Left lung (tissue), 10 donors: Measurements from ENCODE around the gene MSLN. TPM values are rescaled to one million over a fixed set of nuclear protein-coding genes. Genes with fewer than 3 reads are reported as not detected.

Experiments used
- ATAC-seq: fragments of 200-7000 bp; cut with Tn5 transposase; one replicate; pipeline ENCODE4 v1.9.1; 2020; ENCODE audit warnings: moderate library complexity
- DNase-seq, 4 donors: peaks; one replicate each; pipeline ENCODE4 v3.0.0-alpha.2; 2013 to 2020
- H3K27ac ChIP-seq, 2 donors: fragments of 200-600 bp; sonication (generic) in 1 of 2; one replicate each; pipeline versions ENCODE4 v1.5.0 to v1.8.0; 2020 to 2021
- H3K27me3 ChIP-seq, 2 donors: fragments of 200-600 bp; sonication (generic) in 1 of 2; one replicate each; pipeline versions ENCODE4 v1.5.0 to v1.8.0; 2020 to 2021
- H3K36me3 ChIP-seq, 2 donors: fragments of 200-600 bp; sonication (generic) in 1 of 2; one replicate each; pipeline versions ENCODE4 v1.5.0 to v1.8.0; 2020 to 2021
- H3K4me1 ChIP-seq, 2 donors: fragments of 200-600 bp; one replicate each; pipeline ENCODE4 v1.8.0; 2021
- H3K4me3 ChIP-seq, 2 donors: fragments of 200-600 bp; sonication (generic) in 1 of 2; one replicate each; pipeline versions ENCODE4 v1.5.0 to v1.8.0; 2020 to 2021; ENCODE audit warnings: mild to moderate bottlenecking in 1 of 2
- H3K9me3 ChIP-seq, 2 donors: fragments of 200-600 bp; sonication (generic) in 1 of 2; one replicate each; pipeline versions ENCODE4 v1.5.0 to v1.8.0; 2020 to 2021
- CTCF ChIP-seq, 2 donors: fragments of 200-600 bp; sonication (generic) in 1 of 2; IDR thresholded peaks; one replicate each; pipeline versions ENCODE4 v1.5.0 to v1.8.0; 2021; ENCODE audit warnings: antibody characterized with exemption in 2 of 2
- intact Hi-C, 2 donors: fragments of 100-400 bp; cut with DNase I; formaldehyde crosslinking; loops; one replicate each; pipeline versions ENCODE4 v1.11.2 to v1.14.2; 2022
- polyA plus RNA-seq, 6 donors: library from polyadenylated mRNA; unstranded; fragments of 120-200 nt; gene quantifications; one replicate each; pipeline ENCODE4 v1.2.1, GENCODE V29; 2013; ENCODE audit not compliant: insufficient read length in 6 of 6
- total RNA-seq, 2 donors: library from RNA; stranded (reverse); fragmentation: NEBNext Ultra II Directional; extraction: Animal tissue kit (Norgen Biotek cat#: 25700); gene quantifications; one replicate each; pipeline ENCODE4 v1.2.1, GENCODE V29; 2021
- donor health status: DM: no; HTN: yes; CAD: no.
- donor health status: DM: no; HTN: no; CAD: no.

Gene MSLN
- total and polyA plus RNA-seq, 8 donors, result 14.5 to 464 (median 20.8) TPM

DNA sequence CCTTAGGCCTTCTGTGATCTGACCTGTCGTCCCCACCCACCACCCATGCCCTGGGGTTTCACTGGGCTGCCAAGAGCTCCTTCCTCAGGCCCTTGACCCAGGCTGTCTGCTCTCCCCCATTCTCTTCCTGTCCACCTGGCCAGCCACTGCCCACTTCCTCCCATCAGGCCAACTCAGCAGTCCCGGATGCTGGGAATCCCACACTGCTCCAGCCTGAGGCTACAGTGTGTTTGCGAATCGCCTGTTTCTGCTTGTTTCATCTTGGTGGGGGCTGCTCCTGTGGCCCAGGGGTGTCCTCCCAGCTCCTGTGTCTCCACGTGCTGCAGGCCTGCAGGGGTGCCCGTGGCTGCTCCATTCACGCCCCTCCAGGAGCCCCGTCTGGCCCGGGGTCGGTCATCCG is 46.5 kb upstream of the MSLN start:
- Histone ChIP-seq H3K27ac (no peak overlapping the region), H3K36me3 (no peaks in the 10 kb centered on the region), H3K9me3 (no peaks in the 10 kb centered on the region), H3K4me3 (no peak overlapping the region), H3K4me1 (peaks cover 11 to 41% of the 10 kb centered on the region in 2 donors), H3K27me3 (peaks cover 12 to 87% of the 10 kb centered on the region in 2 donors)
- ATAC-seq, result no peak
- no peak for TF ChIP-seq CTCF (IDR thresholded peaks at IDR 0.05)
- intact Hi-C loops, result loop anchor here in 1 of 2 donors (5.0 kb wide), 1 partner anchor 68 kb away; no protein-coding TSS in a partner anchor
- no peak for DNase-seq

- Histone ChIP-seq H3K4me1 (peaks cover 11 to 45% of the 10 kb centered on the region in 2 donors), H3K27me3 (peaks cover 12 to 81% of the 10 kb centered on the region in 2 donors), H3K9me3 (no peaks in the 10 kb centered on the region), H3K27ac (no peak within 1 kb of the TSS), H3K36me3 (no peaks in the 10 kb centered on the region), H3K4me3 (peak within 1 kb of the TSS; percentile 62 to 65)
- intact Hi-C loops, result loop anchor here in 1 of 2 donors (5.0 kb wide), 1 partner anchor 67 kb away; no protein-coding TSS in a partner anchor
- ATAC-seq (peak; percentile 91), DNase-seq (peak; percentile 84 to 97 (median 90))
- TF ChIP-seq CTCF (IDR thresholded peaks at IDR 0.05), result no peak
Measured at GRCh38 chr16:714558-715476, 45.7 kb upstream of the MSLN start, which contains the start of gene METRN. METRN (plus strand) TSS chr16:715118; CDS start chr16:715290, 172 bp downstream.

DNA sequence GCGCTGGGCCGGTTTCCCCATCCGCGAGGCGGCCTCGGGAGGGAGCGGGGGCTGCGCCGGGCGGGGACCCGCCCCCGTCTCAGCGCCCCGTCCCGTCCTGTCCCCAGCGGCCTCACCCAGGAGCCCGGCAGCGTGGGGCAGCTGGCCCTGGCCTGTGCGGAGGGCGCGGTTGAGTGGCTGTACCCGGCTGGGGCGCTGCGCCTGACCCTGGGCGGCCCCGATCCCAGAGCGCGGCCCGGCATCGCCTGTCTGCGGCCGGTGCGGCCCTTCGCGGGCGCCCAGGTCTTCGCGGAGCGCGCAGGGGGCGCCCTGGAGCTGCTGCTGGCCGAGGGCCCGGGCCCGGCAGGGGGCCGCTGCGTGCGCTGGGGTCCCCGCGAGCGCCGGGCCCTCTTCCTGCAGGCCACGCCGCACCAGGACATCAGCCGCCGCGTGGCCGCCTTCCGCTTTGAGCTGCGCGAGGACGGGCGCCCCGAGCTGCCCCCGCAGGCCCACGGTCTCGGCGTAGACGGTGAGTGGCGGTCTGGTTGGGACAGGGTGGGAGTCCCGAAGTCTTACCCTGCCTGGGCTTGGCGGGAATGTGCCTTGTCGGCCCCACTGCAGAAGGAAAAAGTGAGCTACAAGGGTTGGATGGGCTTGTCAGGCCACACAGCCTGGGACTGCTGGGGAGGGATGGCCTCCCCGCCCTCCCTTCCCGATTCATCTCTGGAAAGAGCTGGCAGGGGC is 44.9 kb upstream of the MSLN start:
- no peaks in the 10 kb centered on the region for H3K9me3 ChIP-seq
- intact Hi-C loops, result no loop called here
- no peaks in the 10 kb centered on the region for H3K36me3 ChIP-seq
- peaks cover 5 to 79% of the 10 kb centered on the region in 2 donors for H3K27me3 ChIP-seq
- ATAC-seq (peak; percentile 1), DNase-seq (no peak)
- no peak overlapping the region for H3K27ac ChIP-seq
- H3K4me3 ChIP-seq, result peak overlapping the region; percentile 62 to 65
- H3K4me1 ChIP-seq, result peaks cover 17 to 53% of the 10 kb centered on the region in 2 donors
- TF ChIP-seq CTCF (IDR thresholded peaks at IDR 0.05), result no peak

- Histone ChIP-seq H3K36me3 (no peaks in the 10 kb centered on the region), H3K4me3 (peak overlapping the region in 1 of 2 donors; percentile 65), H3K9me3 (no peaks in the 10 kb centered on the region), H3K27me3 (peaks cover 0 to 74% of the 10 kb centered on the region in 2 donors), H3K4me1 (peaks cover 17 to 54% of the 10 kb centered on the region in 2 donors), H3K27ac (no peak overlapping the region)
- DNase-seq (peak in 2 of 4 donors; percentile 59 to 64), ATAC-seq (no peak)
- TF ChIP-seq CTCF (IDR thresholded peaks at IDR 0.05), result no peak
- intact Hi-C loops, result no loop called here
Measured at GRCh38 chr16:716200-716568, 44.4 kb upstream of the MSLN start.
